ENCODE data around the gene BMPR1B. TPM values are rescaled to one million over a fixed set of nuclear protein-coding genes. Genes with fewer than 3 reads are reported as not detected.

BMPR1B gene
- total RNA-seq, 1 experiment from 2014 or later, result 0.62 TPM

DNA sequence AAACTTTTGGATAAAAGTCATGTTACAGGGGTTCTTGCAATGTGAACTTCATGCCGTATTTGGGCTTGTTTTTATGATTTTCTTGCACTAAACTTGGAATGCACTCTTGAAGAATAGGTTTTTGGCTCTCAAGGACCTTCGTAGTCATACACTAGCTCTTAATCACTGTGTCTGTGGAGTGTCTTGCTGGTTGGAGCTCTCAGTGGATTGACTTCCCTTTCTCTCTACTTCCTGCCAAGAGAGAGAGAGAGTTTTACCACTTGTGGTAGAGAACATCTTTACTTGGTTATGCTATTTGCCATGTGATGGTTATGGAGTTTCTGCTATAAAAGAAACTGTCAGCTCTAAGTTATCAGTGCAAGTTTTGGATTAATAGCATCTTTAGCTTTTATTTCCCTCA, 112.4 kb downstream of the BMPR1B start:
- DNase-seq (ENCODE audit: low read depth, low spot score) (no peak), ATAC-seq (no peak)
- ChIA-PET CTCF (interaction anchor here (0.7 kb wide), 1 partner anchor 40 kb away, joined by 15 read pairs; no protein-coding TSS in a partner anchor), POLR2A (no interaction called here)
- intact Hi-C loops (cut with micrococcal nuclease; ENCODE audit: unreplicated experiment) (no loop called here), in situ Hi-C loops (cut with HindIII; ENCODE audit: low pct_unique_long_range_greater_than_20kb, low sequenced_read_pairs) (no loop called here)
- no peak overlapping the region for H3K4me3 ChIP-seq (ENCODE audit: low read depth in 2 of 2, low read length in 2 of 2)
- TF ChIP-seq POLR2AphosphoS5 (IDR thresholded peaks at IDR 0.05; ENCODE audit: low read depth, low read length) (no peak), TCF7L2 (IDR thresholded peaks at IDR 0.05; ENCODE audit: low read depth, low read length) (no peak), SIN3A (IDR thresholded peaks at IDR 0.05; ENCODE audit: borderline replicate concordance, insufficient read depth, low read depth, low read length) (no peak), CTCF (IDR thresholded peaks at IDR 0.05) (no peak), REST (IDR thresholded peaks at IDR 0.05; ENCODE audit: insufficient read depth in 1 of 2, low read depth in 2 of 2, low read length in 1 of 2) (no peak)
- BruUV-seq (replicated peaks), result no TSS peak
- H3K36me3 ChIP-seq (ENCODE audit: control insufficient read depth, insufficient read depth, low read length), result no peaks in the 10 kb centered on the region
- H3K9me3 ChIP-seq (ENCODE audit: control insufficient read depth, insufficient read depth, low read depth, low read length), result no peaks in the 10 kb centered on the region
- no peak overlapping the region for H3K27ac ChIP-seq (ENCODE audit: low read length)
- no peaks in the 10 kb centered on the region for H3K27me3 ChIP-seq (ENCODE audit: control insufficient read depth, insufficient read depth, low read length)
- no peaks in the 10 kb centered on the region for H3K4me1 ChIP-seq (ENCODE audit: control insufficient read depth, insufficient read depth, low read length)

GRCh38 chr4:94871644-94872305, 114.0 kb downstream of the BMPR1B start:
- H3K27me3 ChIP-seq (ENCODE audit: control insufficient read depth, insufficient read depth, low read length), result no peaks in the 10 kb centered on the region
- no peaks in the 10 kb centered on the region for H3K9me3 ChIP-seq (ENCODE audit: control insufficient read depth, insufficient read depth, low read depth, low read length)
- no peak for DNase-seq (ENCODE audit: low read depth, low spot score)
- no peak overlapping the region for H3K4me3 ChIP-seq (ENCODE audit: low read depth in 2 of 2, low read length in 2 of 2)
- ChIA-PET CTCF (no interaction called here), POLR2A (no interaction called here)
- no peaks in the 10 kb centered on the region for H3K4me1 ChIP-seq (ENCODE audit: control insufficient read depth, insufficient read depth, low read length)
- in situ Hi-C loops (cut with HindIII; ENCODE audit: low pct_unique_long_range_greater_than_20kb, low sequenced_read_pairs) (no loop called here), intact Hi-C loops (cut with micrococcal nuclease; ENCODE audit: unreplicated experiment) (no loop called here)
- H3K27ac ChIP-seq (ENCODE audit: low read length), result no peak overlapping the region
- no peak for TF ChIP-seq POLR2AphosphoS5 (IDR thresholded peaks at IDR 0.05; ENCODE audit: low read depth, low read length)
- TF ChIP-seq CTCF (IDR thresholded peaks at IDR 0.05), result no peak
- TF ChIP-seq REST (IDR thresholded peaks at IDR 0.05; ENCODE audit: insufficient read depth in 1 of 2, low read depth in 2 of 2, low read length in 1 of 2), result no peak
- TF ChIP-seq SIN3A (IDR thresholded peaks at IDR 0.05; ENCODE audit: borderline replicate concordance, insufficient read depth, low read depth, low read length), result no peak
- TF ChIP-seq TCF7L2 (IDR thresholded peaks at IDR 0.05; ENCODE audit: low read depth, low read length), result no peak
- BruUV-seq (replicated peaks), result no TSS peak
- ATAC-seq, result no peak
- H3K36me3 ChIP-seq (ENCODE audit: control insufficient read depth, insufficient read depth, low read length), result no peaks in the 10 kb centered on the region
